Loucy (cell line): ENCODE data around the gene CCDC110.

Experiments used
- CTCF ChIP-seq: fragments of 200-600 bp; sonication (generic); conservative IDR thresholded peaks from 2 replicates; pipeline ENCODE4 v1.5.1; 2014; ENCODE audit warnings: mild to moderate bottlenecking, antibody characterized with exemption, low read length
- EZH2phosphoT487 ChIP-seq: fragments of 200-600 bp; IDR thresholded peaks from 2 replicates; pipeline ENCODE4 v1.6.1; 2018; ENCODE audit warnings: antibody characterized with exemption, mild to moderate bottlenecking, moderate library complexity, borderline replicate concordance

DNA sequence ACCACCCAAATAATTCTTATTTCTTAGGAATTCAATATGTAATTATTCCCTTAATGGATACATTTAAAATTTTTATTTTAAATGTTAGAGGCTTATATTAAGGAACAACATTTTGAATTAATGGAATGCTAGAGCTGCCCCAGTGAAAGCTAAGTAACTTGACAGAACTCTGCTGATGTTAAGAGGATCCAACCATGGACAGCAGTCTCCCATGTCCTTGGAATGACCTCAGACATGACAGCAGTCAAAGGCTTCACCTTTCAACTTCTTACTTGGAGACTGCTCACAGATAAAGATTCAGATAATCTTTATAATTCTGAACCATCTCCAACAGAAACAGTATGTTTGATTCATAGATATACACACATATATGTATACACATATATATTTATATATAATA is 46.5 kb upstream of the CCDC110 start:
- TF ChIP-seq CTCF: no peak
- no peak for TF ChIP-seq EZH2phosphoT487
